ENCODE data around the gene THBS4. TPM values are rescaled to one million over a fixed set of nuclear protein-coding genes. Genes with fewer than 3 reads are reported as not detected.
A peak's percentile ranks its signal among the peaks of the same experiment; 100 is the strongest.

The THBS4 gene
- polyA plus RNA-seq, 1 donor = 3.3 TPM

GRCh38 chr5:80116465-80116864, 81.3 kb downstream of the THBS4 start:
- H3K36me3 ChIP-seq (ENCODE audit: control insufficient read depth, insufficient read depth, low read length) = no peaks in the 10 kb centered on the region
- H3K4me3 ChIP-seq (ENCODE audit: low read length) = no peak overlapping the region
- peaks cover 5% of the 10 kb centered on the region for H3K4me1 ChIP-seq (ENCODE audit: control insufficient read depth, insufficient read depth, low read length)
- no peak overlapping the region for H3K27ac ChIP-seq (ENCODE audit: low read length)
- no peaks in the 10 kb centered on the region for H3K27me3 ChIP-seq (ENCODE audit: control insufficient read depth, insufficient read depth, low read length)
- peaks cover 4% of the 10 kb centered on the region for H3K9me3 ChIP-seq (ENCODE audit: control insufficient read depth, low read depth, low read length)
- DNase-seq = no peak
- WGBS (ENCODE audit: insufficient coverage, low lambda C conversion rate) = no CpG with 5 or more reads among the region's 4 CpGs

- H3K4me3 ChIP-seq (ENCODE audit: low read length) = no peak overlapping the region
- DNase-seq = no peak
- H3K27ac ChIP-seq (ENCODE audit: low read length) = no peak overlapping the region
- H3K27me3 ChIP-seq (ENCODE audit: control insufficient read depth, insufficient read depth, low read length) = no peaks in the 10 kb centered on the region
- no peaks in the 10 kb centered on the region for H3K4me1 ChIP-seq (ENCODE audit: control insufficient read depth, insufficient read depth, low read length)
- peaks cover 4% of the 10 kb centered on the region for H3K9me3 ChIP-seq (ENCODE audit: control insufficient read depth, low read depth, low read length)
- no peaks in the 10 kb centered on the region for H3K36me3 ChIP-seq (ENCODE audit: control insufficient read depth, insufficient read depth, low read length)
Measured at GRCh38 chr5:80117446-80117845, 82.3 kb downstream of the THBS4 start.

- Histone ChIP-seq H3K27ac (ENCODE audit: low read length) (no peak overlapping the region), H3K4me3 (ENCODE audit: low read length) (no peak overlapping the region), H3K36me3 (ENCODE audit: control insufficient read depth, insufficient read depth, low read length) (no peaks in the 10 kb centered on the region), H3K9me3 (ENCODE audit: control insufficient read depth, low read depth, low read length) (peaks cover 1% of the 10 kb centered on the region), H3K27me3 (ENCODE audit: control insufficient read depth, insufficient read depth, low read length) (no peaks in the 10 kb centered on the region), H3K4me1 (ENCODE audit: control insufficient read depth, insufficient read depth, low read length) (no peaks in the 10 kb centered on the region)
- DNase-seq = no peak
- 100% methylated on average over 1 of the region's 2 CpGs for WGBS (ENCODE audit: insufficient coverage, low lambda C conversion rate)
Measured at GRCh38 chr5:80119372-80119771, 84.2 kb downstream of the THBS4 start.

- no peaks in the 10 kb centered on the region for H3K4me1 ChIP-seq (ENCODE audit: control insufficient read depth, insufficient read depth, low read length)
- no peak overlapping the region for H3K4me3 ChIP-seq (ENCODE audit: low read length)
- no peaks in the 10 kb centered on the region for H3K27me3 ChIP-seq (ENCODE audit: control insufficient read depth, insufficient read depth, low read length)
- WGBS (ENCODE audit: insufficient coverage, low lambda C conversion rate) = no CpG with 5 or more reads among the region's 2 CpGs
- no peak overlapping the region for H3K27ac ChIP-seq (ENCODE audit: low read length)
- no peaks in the 10 kb centered on the region for H3K36me3 ChIP-seq (ENCODE audit: control insufficient read depth, insufficient read depth, low read length)
- H3K9me3 ChIP-seq (ENCODE audit: control insufficient read depth, low read depth, low read length) = no peaks in the 10 kb centered on the region
- no peak for DNase-seq
Measured at GRCh38 chr5:80122579-80122978, 87.4 kb downstream of the THBS4 start.

- Histone ChIP-seq H3K4me1 (ENCODE audit: control insufficient read depth, insufficient read depth, low read length) (no peaks in the 10 kb centered on the region), H3K27ac (ENCODE audit: low read length) (no peak overlapping the region), H3K9me3 (ENCODE audit: control insufficient read depth, low read depth, low read length) (no peaks in the 10 kb centered on the region), H3K36me3 (ENCODE audit: control insufficient read depth, insufficient read depth, low read length) (no peaks in the 10 kb centered on the region), H3K4me3 (ENCODE audit: low read length) (no peak overlapping the region), H3K27me3 (ENCODE audit: control insufficient read depth, insufficient read depth, low read length) (no peaks in the 10 kb centered on the region)
- WGBS (ENCODE audit: insufficient coverage, low lambda C conversion rate) = no CpG with 5 or more reads among the region's 9 CpGs
- DNase-seq = no peak
Measured at GRCh38 chr5:80124121-80124918, 89.2 kb downstream of the THBS4 start.

GRCh38 chr5:80125022-80125961, 90.1 kb downstream of the THBS4 start:
- Histone ChIP-seq H3K4me3 (ENCODE audit: low read length) (no peak overlapping the region), H3K27me3 (ENCODE audit: control insufficient read depth, insufficient read depth, low read length) (no peaks in the 10 kb centered on the region), H3K36me3 (ENCODE audit: control insufficient read depth, insufficient read depth, low read length) (no peaks in the 10 kb centered on the region), H3K9me3 (ENCODE audit: control insufficient read depth, low read depth, low read length) (no peaks in the 10 kb centered on the region), H3K27ac (ENCODE audit: low read length) (no peak overlapping the region), H3K4me1 (ENCODE audit: control insufficient read depth, insufficient read depth, low read length) (no peaks in the 10 kb centered on the region)
- 96% methylated on average over 5 of the region's 11 CpGs for WGBS (ENCODE audit: insufficient coverage, low lambda C conversion rate)
- no peak for DNase-seq

DNA sequence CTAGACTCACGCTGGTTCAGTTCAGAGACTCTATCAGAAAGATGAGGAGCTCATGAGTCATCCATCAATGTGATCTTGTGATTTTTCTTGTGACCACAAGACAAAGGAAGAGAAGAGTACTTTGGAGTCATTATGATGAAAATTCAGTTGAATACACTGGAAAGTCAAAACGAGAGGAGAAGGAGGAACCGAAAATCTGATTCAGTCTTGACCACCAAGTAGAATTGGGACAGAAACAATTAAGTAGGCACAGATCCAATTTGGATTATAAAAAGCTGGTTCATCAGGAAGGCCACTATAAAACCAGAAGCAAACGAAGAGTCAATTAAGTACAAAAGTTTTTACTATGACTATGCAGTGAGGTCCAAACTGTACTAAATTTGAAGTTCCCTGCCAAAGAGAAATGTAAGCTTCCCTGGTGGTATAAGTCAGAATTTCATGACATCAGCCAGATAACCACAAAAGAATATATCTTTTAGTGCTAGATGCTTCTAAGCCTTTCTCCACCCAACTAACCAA, 90.9 kb downstream of the THBS4 start:
- no peaks in the 10 kb centered on the region for H3K27me3 ChIP-seq (ENCODE audit: control insufficient read depth, insufficient read depth, low read length)
- no peaks in the 10 kb centered on the region for H3K4me1 ChIP-seq (ENCODE audit: control insufficient read depth, insufficient read depth, low read length)
- H3K4me3 ChIP-seq (ENCODE audit: low read length) = no peak overlapping the region
- peak in 1 of 2 donors; percentile 43 for DNase-seq
- WGBS (ENCODE audit: insufficient coverage, low lambda C conversion rate) = no CpG with 5 or more reads among the region's 4 CpGs
- H3K9me3 ChIP-seq (ENCODE audit: control insufficient read depth, low read depth, low read length) = no peaks in the 10 kb centered on the region
- H3K27ac ChIP-seq (ENCODE audit: low read length) = no peak overlapping the region
- H3K36me3 ChIP-seq (ENCODE audit: control insufficient read depth, insufficient read depth, low read length) = no peaks in the 10 kb centered on the region

- no peaks in the 10 kb centered on the region for H3K9me3 ChIP-seq (ENCODE audit: control insufficient read depth, low read depth, low read length)
- no peak overlapping the region for H3K27ac ChIP-seq (ENCODE audit: low read length)
- WGBS (ENCODE audit: insufficient coverage, low lambda C conversion rate) = 83% methylated on average over 1 of the region's 4 CpGs
- H3K27me3 ChIP-seq (ENCODE audit: control insufficient read depth, insufficient read depth, low read length) = no peaks in the 10 kb centered on the region
- no peaks in the 10 kb centered on the region for H3K4me1 ChIP-seq (ENCODE audit: control insufficient read depth, insufficient read depth, low read length)
- H3K36me3 ChIP-seq (ENCODE audit: control insufficient read depth, insufficient read depth, low read length) = no peaks in the 10 kb centered on the region
- DNase-seq = no peak
- H3K4me3 ChIP-seq (ENCODE audit: low read length) = no peak overlapping the region
Measured at GRCh38 chr5:80127116-80127552, 92.0 kb downstream of the THBS4 start.

DNA sequence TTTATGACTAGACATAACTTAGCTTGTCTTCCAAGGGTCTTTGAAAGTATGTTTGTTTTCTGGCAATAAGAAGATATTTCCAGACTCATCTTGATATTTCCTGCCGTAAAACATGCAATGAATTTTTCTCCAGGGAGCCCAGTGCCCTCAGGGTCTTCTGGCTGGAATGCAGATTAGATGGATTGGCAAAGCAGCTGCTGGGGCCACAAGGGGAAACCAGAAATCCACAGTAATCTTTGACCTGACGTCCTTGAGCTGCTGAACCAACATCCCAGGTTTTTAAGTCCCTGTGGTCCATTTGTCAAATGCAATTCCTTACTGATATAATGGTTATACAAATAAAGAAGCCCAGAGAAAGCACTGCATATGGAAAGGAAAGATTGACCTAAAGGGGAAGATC, 93.0 kb downstream of the THBS4 start:
- whole genome bisulfite sequencing (ENCODE audit: insufficient coverage, low lambda C conversion rate) = no CpG with 5 or more reads among the region's 2 CpGs
- H3K4me1 ChIP-seq (ENCODE audit: control insufficient read depth, insufficient read depth, low read length) = no peaks in the 10 kb centered on the region
- no peaks in the 10 kb centered on the region for H3K9me3 ChIP-seq (ENCODE audit: control insufficient read depth, low read depth, low read length)
- DNase-seq = peak in 1 of 2 donors; percentile 15
- no peaks in the 10 kb centered on the region for H3K36me3 ChIP-seq (ENCODE audit: control insufficient read depth, insufficient read depth, low read length)
- no peak overlapping the region for H3K4me3 ChIP-seq (ENCODE audit: low read length)
- H3K27ac ChIP-seq (ENCODE audit: low read length) = no peak overlapping the region
- no peaks in the 10 kb centered on the region for H3K27me3 ChIP-seq (ENCODE audit: control insufficient read depth, insufficient read depth, low read length)

DNA sequence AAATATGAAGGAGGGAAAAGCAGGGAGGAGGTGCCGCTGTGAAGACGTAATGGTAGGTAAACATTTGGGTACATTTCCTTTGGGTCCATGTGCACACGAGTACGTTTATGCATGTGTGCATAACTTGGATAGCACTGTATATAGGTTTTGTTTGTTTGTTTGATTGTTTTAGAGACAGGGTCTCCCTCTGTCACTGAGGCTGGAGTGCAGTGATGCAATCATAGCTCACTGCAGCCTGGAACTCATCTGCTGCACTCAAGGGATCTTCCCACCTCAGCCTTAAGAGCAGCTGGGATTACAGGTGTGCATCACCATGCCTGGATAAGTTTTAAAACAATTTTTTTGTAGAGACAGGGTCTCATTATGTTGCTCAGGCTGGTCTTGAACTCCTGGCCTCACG, 94.0 kb downstream of the THBS4 start:
- no peaks in the 10 kb centered on the region for H3K36me3 ChIP-seq (ENCODE audit: control insufficient read depth, insufficient read depth, low read length)
- H3K27me3 ChIP-seq (ENCODE audit: control insufficient read depth, insufficient read depth, low read length) = no peaks in the 10 kb centered on the region
- no peak overlapping the region for H3K4me3 ChIP-seq (ENCODE audit: low read length)
- no peak overlapping the region for H3K27ac ChIP-seq (ENCODE audit: low read length)
- no peaks in the 10 kb centered on the region for H3K4me1 ChIP-seq (ENCODE audit: control insufficient read depth, insufficient read depth, low read length)
- DNase-seq = no peak
- H3K9me3 ChIP-seq (ENCODE audit: control insufficient read depth, low read depth, low read length) = no peaks in the 10 kb centered on the region
- no CpG with 5 or more reads among the region's 5 CpGs for WGBS (ENCODE audit: insufficient coverage, low lambda C conversion rate)
